AG10803 (cell line): ENCODE measurements around the gene ROBO1.
"Not testable (repeated sequence)": the region's sequence is repeated elsewhere in the genome, so short reads cannot be mapped to it uniquely, and the experiment has no call there.

ENCODE experiments used
- DNase-seq: peaks from one replicate; pipeline ENCODE4 v3.0.0; 2010; ENCODE audit warnings: low read depth
- H3K4me3 ChIP-seq: 2 replicates; pipeline ENCODE4 v1.5.1; 2011; ENCODE audit warnings: mild to moderate bottlenecking, low read length, control low read depth
- TF ChIP-seq, protein P1 (sequence below): conservative IDR thresholded peaks from 2 replicates; pipeline ENCODE4 v1.5.1; 2011; ENCODE audit warnings: mild to moderate bottlenecking, low read length, control low read depth, inconsistent platforms

Gene ROBO1

DNA sequence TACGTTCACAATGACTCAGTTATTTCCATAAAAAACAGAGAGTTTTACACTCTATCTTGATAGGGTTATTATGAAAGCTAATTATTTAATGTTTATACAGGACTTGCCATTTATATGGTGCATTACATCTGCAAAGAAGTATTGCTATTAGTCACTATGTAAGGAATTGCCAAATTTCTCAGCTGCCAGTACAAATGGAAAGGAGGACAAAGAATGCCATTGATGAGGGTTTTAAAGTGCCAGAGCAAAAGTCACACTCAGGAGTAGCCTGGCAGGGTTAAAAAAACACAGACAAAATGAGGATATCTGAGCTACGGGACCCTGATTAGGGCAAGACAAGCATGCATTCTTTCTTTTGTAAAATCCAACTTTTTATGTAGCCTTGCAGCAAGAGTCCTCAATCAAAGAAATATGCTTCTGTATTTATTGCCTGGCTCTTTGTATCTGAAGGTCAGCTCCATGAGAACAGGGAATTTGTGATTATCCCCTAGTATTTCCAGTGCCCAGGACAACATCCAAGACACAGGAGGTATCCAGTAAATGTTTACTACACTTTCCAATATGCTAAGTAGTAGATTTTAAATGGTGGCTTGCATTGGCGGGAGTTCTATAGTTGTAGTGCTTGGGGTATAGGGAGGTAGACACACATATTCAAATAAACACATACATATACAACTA is 1013.6 kb downstream of the ROBO1 start:
- H3K4me3 ChIP-seq = no peak overlapping the region
- DNase-seq = peak; percentile 71
- TF ChIP-seq, protein P1, sequence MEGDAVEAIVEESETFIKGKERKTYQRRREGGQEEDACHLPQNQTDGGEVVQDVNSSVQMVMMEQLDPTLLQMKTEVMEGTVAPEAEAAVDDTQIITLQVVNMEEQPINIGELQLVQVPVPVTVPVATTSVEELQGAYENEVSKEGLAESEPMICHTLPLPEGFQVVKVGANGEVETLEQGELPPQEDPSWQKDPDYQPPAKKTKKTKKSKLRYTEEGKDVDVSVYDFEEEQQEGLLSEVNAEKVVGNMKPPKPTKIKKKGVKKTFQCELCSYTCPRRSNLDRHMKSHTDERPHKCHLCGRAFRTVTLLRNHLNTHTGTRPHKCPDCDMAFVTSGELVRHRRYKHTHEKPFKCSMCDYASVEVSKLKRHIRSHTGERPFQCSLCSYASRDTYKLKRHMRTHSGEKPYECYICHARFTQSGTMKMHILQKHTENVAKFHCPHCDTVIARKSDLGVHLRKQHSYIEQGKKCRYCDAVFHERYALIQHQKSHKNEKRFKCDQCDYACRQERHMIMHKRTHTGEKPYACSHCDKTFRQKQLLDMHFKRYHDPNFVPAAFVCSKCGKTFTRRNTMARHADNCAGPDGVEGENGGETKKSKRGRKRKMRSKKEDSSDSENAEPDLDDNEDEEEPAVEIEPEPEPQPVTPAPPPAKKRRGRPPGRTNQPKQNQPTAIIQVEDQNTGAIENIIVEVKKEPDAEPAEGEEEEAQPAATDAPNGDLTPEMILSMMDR = no peak

DNA sequence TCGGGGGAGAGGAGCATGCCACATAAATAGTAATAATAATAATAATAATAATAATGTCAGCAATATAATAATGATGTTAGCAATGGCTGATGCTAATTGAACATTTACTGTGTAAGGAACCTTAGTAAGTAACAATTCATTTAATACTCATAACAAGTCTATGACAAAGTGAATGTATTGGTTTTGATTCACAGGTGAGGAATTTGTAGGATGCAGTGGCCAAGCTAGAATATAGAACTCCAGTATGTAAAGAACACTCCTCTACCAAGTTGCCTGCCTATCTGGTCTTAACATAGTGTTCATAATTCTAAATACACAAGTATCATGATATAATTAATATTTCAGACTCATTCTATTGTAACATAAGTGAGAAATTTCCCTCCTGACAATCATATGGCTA is 1016.5 kb downstream of the ROBO1 start:
- DNase-seq = no peak
- no peak overlapping the region for H3K4me3 ChIP-seq
- TF ChIP-seq, protein P1 = no peak

DNA sequence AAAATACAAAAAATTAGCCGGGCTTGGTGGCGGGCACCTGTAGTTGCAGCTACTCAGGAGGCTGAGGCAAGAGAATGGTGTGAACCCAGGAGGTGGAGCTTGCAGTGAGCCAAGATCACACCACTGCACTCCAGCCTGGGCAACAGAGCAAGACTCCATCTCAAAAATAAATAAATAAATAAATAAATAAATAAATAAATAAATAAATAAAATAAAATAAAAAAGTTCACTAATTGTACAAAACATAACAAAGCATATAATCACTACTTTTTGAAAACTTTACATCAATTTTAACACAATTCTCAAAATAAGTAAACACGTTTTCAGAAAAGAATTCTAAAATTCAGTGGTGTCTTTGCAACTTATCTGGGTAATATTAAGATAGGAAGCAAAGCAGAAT is 1017.5 kb downstream of the ROBO1 start:
- DNase-seq, H3K4me3 ChIP-seq: not testable (repeated sequence)

DNA sequence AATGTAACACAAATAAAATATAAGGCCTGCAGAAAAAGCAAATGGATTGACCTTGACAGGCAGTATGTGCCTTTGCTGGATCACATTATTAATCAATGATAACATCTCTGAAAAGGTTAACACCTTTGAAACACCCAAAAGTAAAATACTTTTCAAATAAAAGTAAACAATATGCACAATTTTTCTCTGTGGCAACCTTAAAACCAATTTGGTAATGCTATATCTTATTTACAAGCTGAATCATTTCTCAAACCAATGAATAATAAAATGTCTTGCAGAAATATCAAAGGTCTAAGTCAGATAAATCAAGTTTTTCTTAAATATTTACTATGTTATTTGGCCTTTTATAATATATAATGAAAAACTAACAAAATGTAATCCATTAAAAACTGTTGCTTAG is 1018.7 kb downstream of the ROBO1 start:
- H3K4me3 ChIP-seq = no peak overlapping the region
- TF ChIP-seq, protein P1 = no peak
- no peak for DNase-seq

DNA sequence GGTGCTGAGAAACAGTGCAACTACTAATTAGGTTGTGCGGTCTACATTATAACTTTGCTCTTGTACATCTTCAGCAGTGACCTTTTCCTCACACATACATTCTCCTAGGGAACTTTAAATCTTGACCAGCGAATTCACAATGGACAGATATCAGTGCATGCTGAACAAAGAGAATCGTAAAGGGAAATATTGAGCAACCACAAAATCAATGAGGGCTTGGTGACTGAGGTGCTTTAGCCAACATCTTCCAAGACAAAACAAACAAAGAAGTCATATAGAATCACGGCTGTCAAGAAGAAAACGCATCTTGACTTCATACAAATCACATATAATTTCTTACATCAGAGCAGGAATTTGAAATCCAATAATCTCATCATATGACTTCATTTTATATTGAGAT is 1022.0 kb downstream of the ROBO1 start:
- no peak for DNase-seq
- no peak overlapping the region for H3K4me3 ChIP-seq
- TF ChIP-seq, protein P1 = no peak

DNA sequence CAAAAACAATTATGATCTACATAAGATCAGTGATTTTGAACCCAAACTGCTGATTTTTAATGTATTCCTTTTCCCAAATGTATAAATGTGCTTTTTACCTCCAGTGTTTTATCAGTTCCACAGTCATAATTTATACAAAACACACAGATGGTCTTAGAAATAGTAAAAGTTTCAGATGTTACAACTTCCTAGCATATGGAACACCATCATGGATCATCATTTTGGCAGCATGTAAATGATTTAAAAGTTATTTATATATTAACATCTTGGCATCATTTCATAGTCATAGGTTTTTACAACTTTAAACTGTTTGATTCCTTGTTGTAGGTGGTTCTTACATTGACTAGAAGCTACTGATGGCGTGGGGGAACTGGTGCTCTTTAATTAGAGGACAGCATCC is 1025.3 kb downstream of the ROBO1 start:
- no peak for DNase-seq
- H3K4me3 ChIP-seq = no peak overlapping the region
- TF ChIP-seq, protein P1 = no peak

DNA sequence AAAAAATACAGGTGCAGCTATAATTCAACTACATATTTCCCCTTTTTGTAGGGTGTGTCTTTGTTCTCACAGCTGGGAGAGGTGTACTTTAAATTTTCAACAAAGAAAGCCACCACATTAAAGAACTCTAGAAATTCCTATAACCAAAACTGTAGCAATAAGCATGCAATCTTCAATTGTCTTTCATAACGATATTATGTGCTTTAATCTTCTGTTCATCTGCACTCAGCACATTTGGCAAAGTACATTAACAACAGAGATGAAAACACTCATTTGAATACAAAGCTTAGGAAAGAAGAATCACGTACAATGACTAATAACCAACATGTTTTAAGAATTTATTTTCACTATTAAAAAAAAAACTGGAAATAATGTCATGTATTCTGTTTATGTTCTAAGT is 1025.8 kb downstream of the ROBO1 start:
- no peak overlapping the region for H3K4me3 ChIP-seq
- TF ChIP-seq, protein P1 = no peak
- DNase-seq = no peak
